DND-41 (cell line): ENCODE measurements around the gene CDC25B.
A peak's percentile ranks its signal among the peaks of the same experiment; 100 is the strongest.

Source experiments
- CTCF ChIP-seq: IDR thresholded peaks from 2 replicates; pipeline ENCODE4 v1.5.1; 2012; ENCODE audit warnings: borderline replicate concordance, low read length, moderate library complexity, mild to moderate bottlenecking; ENCODE audit not compliant: poor library complexity, severe bottlenecking; ENCODE audit errors: extremely low read depth
- EZH2 ChIP-seq: IDR thresholded peaks from 3 replicates; pipeline ENCODE4 v1.6.1; 2012; ENCODE audit warnings: borderline replicate concordance, low read depth, mild to moderate bottlenecking, moderate library complexity, low read length, inconsistent platforms; ENCODE audit not compliant: severe bottlenecking

DNA sequence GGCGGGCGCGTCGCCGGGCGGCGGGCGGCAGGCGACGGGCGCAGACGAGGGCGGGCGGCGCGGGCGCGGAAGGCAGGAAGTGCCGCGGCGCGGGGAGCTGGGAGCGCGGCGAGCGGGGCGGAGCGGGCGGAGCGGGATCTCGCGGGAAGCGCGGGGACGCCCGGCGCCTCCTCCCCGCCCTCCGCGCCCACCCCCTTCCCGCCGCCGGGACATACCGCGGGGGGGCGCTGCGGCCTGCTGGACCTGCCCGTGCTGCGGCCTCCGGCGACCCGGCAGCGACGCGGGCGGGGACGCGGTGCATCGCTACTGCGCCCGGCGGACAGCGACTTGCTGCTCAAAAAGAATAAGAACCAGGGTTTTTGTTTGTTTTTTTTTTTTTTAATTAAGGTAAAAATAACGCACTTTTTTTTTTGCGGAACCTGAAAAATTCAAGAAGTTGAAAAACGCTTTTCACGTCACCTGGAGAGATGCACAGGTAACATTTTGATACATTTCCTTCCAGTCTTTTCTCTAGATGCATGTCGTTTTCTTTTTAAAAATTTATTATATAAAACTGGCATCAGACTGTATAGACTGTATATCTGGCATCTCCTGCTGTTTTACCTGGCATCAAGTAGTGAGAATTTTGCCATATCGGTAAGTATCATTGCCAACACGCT, 9.3 kb upstream of the CDC25B start, which contains the start of gene CENPB:
- no peak for TF ChIP-seq EZH2
- TF ChIP-seq CTCF, result peak; percentile 80
